T-helper 22 cell (primary cell): ENCODE measurements around the gene CCL2.
"Not testable (repeated sequence)": the region's sequence is repeated elsewhere in the genome, so short reads cannot be mapped to it uniquely, and the experiment has no call there.

ENCODE experiments used
- DNase-seq: peaks from one replicate; pipeline ENCODE4 v3.0.0-alpha.2; 2020; ENCODE audit warnings: low read depth

Gene CCL2

GRCh38 chr17:34254651-34255380 lies at the start of gene CCL2:
TSS of gene CCL2 (plus strand) at chr17:34255285. CDS start at chr17:34255350, 65 bp downstream.
- DNase-seq: no peak

GRCh38 chr17:34205401-34205800 lies 49.7 kb upstream of the CCL2 start:
- no peak for DNase-seq

- DNase-seq: no peak
Observed at GRCh38 chr17:34206569-34206968, 48.5 kb upstream of the CCL2 start.

- DNase-seq: no peak
Observed at GRCh38 chr17:34207572-34207971, 47.5 kb upstream of the CCL2 start.

- no peak for DNase-seq
Observed at GRCh38 chr17:34218748-34219147, 36.3 kb upstream of the CCL2 start.

- no peak for DNase-seq
Observed at GRCh38 chr17:34219405-34219804, 35.7 kb upstream of the CCL2 start.

- no peak for DNase-seq
Observed at GRCh38 chr17:34220045-34220751, 34.9 kb upstream of the CCL2 start.

GRCh38 chr17:34220752-34221395 lies 34.2 kb upstream of the CCL2 start:
- DNase-seq: no peak

GRCh38 chr17:34221411-34221810 lies 33.7 kb upstream of the CCL2 start:
- no peak for DNase-seq

- no peak for DNase-seq
Observed at GRCh38 chr17:34222722-34223497, 32.2 kb upstream of the CCL2 start.

GRCh38 chr17:34225046-34225445 lies 30.0 kb upstream of the CCL2 start:
- no peak for DNase-seq

GRCh38 chr17:34226011-34226743 lies 28.9 kb upstream of the CCL2 start:
- no peak for DNase-seq

- DNase-seq: no peak
Observed at GRCh38 chr17:34226744-34227034, 28.4 kb upstream of the CCL2 start.

- DNase-seq: not testable (repeated sequence)
Observed at GRCh38 chr17:34227293-34227692, 27.8 kb upstream of the CCL2 start.

- DNase-seq: no peak
Observed at GRCh38 chr17:34227707-34228106, 27.4 kb upstream of the CCL2 start.

- no peak for DNase-seq
Observed at GRCh38 chr17:34228781-34229180, 26.3 kb upstream of the CCL2 start.

GRCh38 chr17:34230342-34230741 lies 24.7 kb upstream of the CCL2 start:
- no peak for DNase-seq

GRCh38 chr17:34234616-34235015 lies 20.5 kb upstream of the CCL2 start:
- no peak for DNase-seq

- no peak for DNase-seq
Observed at GRCh38 chr17:34235389-34236028, 19.6 kb upstream of the CCL2 start.

GRCh38 chr17:34236281-34236892 lies 18.7 kb upstream of the CCL2 start:
- no peak for DNase-seq

- DNase-seq: no peak
Observed at GRCh38 chr17:34237458-34237857, 17.6 kb upstream of the CCL2 start.
